NCI-H2196 treated with DMSO at 0.1 percent for 48 hours (cell line): ENCODE results near the gene P2RX1.

ENCODE experiments used
- DNase-seq: peaks from one replicate; lab custom pipeline; 2025; ENCODE audit not compliant: unreplicated experiment; lab: John Stamatoyannopoulos, UW

The P2RX1 gene

GRCh38 chr17:3907483-3908216 lies 8.6 kb downstream of the P2RX1 start:
- DNase-seq: no peak

DNA sequence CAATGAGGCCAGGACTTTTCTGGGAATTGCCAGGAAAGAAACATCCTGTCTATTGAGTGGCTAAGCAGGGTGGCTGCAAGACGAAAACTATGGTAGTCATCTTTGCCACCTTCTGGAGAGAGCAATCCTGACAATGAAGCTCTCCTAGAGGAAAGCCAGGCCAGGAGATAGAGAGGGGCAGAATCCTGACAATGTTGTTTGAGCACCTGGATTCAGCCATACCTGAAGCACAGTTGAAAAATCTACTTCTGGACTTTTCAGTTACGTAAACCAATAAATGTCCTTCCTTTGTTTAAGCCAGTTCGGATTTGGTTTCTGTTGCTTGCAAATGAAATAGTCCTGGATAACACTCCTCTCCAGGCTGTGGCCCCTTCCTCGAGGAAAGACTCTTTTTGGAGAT lies 9.4 kb downstream of the P2RX1 start:
- no peak for DNase-seq

DNA sequence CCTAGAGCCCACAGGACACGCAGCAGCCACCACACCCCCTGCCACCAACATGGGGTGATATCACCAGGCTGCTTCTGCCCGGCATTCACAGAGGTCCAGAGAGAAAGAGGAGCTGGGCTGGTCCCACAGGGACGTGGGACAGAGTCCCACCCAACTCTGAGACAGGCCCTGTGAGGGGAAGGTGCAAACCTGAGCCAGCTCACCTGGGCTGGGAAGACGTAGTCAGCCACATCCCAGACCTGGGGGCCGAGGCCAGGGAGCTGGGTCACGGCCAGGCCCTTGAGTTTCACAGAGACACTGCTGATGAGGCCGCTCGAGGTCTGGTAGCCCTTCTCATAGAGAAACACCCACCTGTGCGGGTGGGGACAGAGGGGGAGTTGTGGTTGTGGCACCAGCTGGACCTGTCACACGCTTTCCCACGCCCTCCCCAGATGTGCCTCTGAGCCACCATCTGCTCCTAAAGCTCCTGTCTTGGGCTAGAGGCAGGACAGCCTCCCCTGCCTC lies 11.2 kb downstream of the P2RX1 start:
- DNase-seq: no peak

DNA sequence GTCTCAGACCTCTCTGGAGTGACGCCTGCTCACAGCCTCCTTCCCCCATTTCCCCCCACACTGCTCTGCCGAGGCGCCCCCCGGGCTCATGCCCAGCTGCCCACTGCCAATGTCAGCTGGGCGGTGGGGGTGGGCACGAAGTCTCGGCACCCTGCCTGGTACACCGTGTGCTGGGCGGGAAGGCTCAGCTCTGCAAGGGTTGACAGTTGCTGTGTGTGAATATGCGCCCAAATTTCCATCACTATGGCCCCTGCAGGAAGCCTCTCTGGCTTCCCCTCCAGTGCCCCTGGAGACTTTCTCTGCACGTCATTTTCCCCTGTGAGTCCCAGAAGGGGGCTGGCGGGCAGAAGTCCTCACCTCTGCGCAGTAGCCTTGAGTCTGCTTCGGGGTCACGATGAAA lies 11.8 kb downstream of the P2RX1 start:
- DNase-seq: no peak

- no peak for DNase-seq
These were observed 12.4 kb downstream of the P2RX1 start for GRCh38 chr17:3903881-3904290.

DNA sequence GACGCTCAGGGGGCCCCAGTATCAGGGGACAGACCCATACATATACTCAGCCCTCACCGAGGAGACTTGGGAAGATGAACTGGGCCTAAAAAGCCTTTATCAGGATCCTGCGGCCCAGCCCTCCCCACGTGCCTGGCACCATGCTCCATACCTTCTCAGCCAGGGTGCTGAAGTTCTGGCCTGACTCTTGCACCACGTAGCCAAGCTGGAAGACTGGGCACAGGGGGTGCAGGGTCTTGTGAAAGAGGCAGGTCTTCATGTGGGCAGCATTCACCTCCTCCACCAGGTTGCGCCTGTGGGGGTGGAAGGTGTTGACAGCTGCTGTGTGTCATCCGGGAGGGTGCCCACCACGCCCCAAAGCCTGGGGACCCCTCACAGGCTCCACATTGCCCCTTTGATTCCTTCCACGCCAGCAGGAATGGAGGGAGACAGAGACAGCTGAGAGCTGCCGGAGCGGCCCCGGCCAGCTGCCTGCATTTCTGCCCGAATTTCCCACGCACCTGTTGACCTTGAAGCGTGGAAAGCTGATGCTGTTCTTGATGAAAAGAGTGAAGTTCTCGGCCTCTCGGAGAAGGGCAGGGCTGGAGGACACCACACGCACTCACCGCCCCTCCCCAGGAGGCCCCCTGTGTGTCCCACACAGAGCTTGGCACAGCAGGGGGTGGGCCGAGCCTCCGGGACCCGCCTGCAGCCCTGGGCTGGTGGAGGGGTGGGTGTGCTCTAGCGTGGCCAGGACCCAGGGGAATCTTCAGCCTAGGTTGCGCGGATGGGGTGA lies 13.0 kb downstream of the P2RX1 start:
- no peak for DNase-seq

DNA sequence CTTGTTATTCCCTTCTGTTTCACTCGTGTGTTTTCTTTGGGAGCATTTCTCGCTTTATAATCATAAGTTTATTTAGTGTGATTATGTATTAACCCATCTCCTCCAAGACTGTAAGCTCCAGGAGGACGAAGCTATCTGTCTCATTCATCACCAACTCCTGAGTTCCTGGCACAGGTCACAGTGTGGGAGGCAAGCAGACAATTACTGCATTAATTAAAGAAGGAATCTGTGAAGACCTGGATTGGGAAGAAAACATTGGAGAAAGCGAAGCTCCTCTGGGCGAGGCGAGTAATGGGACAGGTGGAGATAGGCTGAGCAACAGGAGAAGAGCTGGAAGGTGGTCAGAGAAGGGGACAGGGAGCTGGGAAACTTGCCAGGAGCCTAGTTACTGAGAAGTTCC lies 15.6 kb downstream of the P2RX1 start:
- no peak for DNase-seq

- no peak for DNase-seq
These were observed 18.5 kb downstream of the P2RX1 start for GRCh38 chr17:3897731-3898130.

- no peak for DNase-seq
These were observed 19.4 kb downstream of the P2RX1 start for GRCh38 chr17:3896968-3897235.

- no peak for DNase-seq
These were observed 19.9 kb downstream of the P2RX1 start for GRCh38 chr17:3896108-3896967.

DNA sequence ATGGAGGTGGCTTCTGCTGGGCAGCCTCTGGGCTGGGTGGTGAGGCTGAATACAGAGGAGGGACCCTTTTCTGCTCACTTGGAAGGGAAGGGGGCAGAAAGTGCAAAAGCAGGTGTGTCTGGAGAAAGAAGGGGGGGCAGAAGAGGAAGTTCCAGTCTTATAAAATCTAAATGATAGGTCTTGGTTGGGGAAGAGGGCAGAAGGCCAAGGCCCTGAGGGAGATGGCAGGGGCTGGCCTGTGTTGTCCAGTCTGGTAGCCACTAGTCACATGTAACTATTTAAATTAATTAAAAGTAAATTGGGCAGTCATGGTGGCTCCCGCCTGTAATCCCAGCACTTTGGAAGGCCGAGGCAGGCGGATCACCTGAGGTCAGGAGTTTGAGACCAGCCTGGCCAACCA lies 20.9 kb downstream of the P2RX1 start:
- no peak for DNase-seq

- no peak for DNase-seq
These were observed 21.3 kb downstream of the P2RX1 start for GRCh38 chr17:3894911-3895343.

DNA sequence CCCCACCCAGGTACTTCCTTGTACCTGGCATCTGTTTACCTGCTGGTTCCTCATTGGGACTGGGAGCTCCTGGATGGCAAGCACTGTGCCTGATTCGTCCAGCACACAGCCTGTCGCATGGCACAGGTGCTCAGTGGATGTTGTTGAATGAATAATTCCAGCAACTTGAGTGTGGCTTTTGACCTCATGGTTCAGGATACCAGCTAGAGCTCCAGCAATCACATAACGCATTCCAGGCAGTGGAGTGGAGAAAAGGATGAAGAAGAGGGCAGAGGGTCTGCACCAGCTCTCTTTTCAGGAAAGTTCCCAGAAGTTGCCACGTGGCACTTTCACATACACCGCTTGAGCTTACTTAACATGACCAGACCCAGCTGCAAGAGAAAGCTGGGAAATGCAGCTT lies 22.1 kb downstream of the P2RX1 start:
- DNase-seq: no peak

DNA sequence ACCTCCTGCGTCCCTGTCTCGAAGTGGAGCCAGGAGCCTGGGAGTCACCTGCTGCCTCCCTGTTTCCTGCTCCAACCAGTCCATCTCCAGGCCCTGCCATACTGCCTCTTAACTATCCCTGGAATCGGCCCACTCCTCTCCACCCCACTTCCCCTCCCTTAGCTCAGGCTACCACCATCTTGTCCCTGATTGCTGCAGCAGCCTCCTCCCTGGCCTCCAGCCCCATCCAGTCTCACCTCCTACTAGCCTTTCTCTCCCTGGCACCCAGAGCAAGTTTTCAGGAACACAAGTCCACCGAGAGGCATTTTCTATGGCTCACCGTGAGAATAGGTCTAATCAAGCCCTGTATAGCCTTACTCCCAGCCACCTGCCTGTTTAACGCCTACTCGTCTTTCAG lies 22.5 kb downstream of the P2RX1 start:
- DNase-seq: no peak

GRCh38 chr17:3893003-3893719 lies 23.1 kb downstream of the P2RX1 start, which contains the start of gene CAMKK1:
Gene CAMKK1 (minus strand): TSS chr17:3893053. CDS start chr17:3885687, 7,366 bp downstream.
- peak; percentile 46 for DNase-seq

DNA sequence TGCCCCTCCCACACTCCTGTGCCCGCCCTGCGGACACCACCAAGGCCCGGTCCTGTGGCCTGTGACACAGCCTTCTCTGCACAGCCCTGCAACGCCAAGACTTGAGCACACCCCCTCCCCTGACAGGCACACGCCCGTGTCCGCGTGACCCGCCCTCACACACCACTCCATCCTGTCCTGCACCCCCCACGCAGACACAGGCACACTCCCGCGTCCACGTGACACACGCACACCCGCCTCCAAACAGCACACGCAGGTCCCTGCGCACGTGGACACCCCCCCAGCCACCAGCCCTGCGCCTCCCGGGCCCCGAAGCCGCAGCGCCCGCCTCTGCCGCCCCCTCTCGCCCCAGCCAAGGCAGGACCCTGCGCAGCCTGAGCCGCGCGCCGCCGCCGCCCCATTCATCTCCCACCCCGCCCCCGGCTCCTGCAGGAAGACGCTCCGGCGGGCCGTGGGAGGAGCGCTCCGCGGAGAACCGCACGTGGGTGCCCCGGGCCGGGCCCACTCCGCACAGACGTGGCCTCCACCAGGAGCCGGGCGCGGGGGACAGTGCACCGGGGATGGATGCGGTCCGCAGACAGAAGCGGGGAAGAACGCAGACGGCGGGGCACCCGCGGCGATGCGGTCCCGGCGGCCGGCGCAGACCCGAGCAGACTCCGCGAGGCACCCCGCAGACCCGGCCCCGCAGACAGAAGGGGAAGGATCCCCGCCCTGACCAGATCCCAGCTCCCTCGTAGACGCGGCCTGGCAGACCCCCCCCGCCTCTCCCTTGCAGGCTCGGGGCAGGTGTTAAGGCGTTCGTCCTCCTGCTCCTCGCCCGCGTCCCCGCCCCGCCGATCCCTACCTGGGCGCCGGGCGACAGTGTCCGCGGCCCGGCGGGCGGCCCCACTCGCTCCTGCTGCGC lies 23.9 kb downstream of the P2RX1 start:
- DNase-seq: no peak

DNA sequence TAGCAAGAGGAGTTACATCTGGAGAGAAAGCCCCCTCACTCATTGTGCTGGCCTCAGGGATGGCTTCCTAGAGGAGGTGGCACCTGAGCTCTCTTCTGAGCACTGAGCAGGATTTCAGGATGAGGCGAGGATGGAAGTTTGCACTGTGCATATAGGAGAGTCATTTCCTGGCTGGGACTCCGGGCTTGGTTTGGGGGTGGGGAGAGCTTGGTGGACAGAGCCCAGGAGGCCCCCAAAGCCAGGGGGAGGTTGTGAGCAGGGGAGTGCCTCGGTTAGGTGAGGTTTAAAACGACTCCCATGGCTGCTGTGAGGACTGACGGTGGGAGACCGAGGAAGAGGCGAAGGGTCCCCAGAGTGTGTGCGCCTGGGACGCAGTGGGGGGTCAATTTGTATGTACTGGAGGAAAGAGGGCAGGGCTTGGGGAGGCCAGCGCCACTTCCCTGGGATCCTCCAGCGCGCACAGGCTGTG lies 24.6 kb downstream of the P2RX1 start:
- no peak for DNase-seq

DNA sequence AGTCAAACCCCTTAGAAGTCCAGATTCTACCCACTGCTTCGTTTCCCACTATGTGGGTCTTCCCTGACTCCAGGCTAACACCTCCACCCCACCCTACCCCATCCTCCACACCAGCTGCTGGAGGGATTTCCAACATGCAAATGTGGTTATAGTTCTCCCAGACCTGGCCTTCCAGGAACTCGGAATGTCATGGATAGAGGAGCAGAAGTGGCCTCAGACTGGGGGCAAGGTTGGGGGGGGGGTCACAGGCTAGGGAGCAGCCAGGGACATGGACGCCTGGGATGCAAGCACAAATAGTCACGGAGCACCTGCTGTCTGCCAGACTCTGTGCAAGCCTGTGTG lies 25.4 kb downstream of the P2RX1 start:
- no peak for DNase-seq

GRCh38 chr17:3890082-3890877 lies 26.0 kb downstream of the P2RX1 start:
- no peak for DNase-seq
